Measurements from ENCODE around the gene CARD16.
A peak's percentile ranks its signal among the peaks of the same experiment; 100 is the strongest.
"Not testable (repeated sequence)": the region's sequence is repeated elsewhere in the genome, so short reads cannot be mapped to it uniquely, and the experiment has no call there.

The CARD16 gene

GRCh38 chr11:105044557-105045524, at the start of gene CARD16:
TSS of gene CARD16 (minus strand) at chr11:105045335. CDS start at chr11:105045297, 38 bp downstream.
- peak within 1 kb of the TSS; percentile 48 for H3K4me3 ChIP-seq (ENCODE audit: low read depth, low read length)

DNA sequence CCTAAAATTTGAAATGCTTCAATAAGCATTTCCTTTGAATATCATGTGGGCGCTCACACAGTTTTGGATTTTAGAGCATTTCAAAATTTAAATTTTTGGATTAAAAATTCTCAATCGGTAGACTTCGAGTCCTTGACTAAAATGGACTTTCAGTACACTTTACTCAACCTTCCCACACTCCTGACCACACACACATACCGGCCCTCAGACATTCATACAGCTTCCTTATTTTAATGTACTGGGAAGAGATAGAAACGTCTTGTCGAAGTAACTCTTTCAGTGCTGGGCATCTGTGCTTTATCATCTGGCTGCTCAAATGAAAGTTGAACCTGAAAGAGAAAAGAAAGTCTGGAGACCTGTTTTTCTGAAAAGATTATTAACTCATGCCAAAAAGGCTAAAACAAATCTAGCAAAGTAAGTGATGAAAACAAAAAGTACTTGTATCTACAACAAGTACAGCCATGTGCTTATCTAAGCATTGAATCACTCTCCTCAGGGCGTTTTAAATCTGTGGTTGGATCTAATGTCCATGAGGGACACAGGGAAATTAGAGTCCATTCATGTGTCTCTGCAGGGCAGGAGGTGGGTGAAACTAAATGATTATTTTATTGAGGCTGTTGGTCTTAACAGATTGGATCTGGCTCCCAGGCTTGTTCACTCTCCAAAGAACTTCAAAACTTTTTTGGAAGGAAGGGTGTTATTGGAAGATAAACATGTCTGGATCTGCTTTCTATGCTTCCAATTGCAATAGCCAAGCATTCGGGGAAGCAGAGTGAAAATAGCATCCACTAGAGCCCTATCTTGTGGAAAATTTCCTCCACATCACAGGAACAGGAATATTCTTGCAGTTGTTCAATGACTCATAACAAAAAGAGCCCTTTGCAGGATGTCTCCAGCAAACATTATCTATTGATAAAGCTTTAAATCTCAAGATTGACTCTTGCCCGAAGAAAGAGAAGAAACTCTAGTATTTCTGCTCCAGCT, 47.4 kb upstream of the CARD16 start:
- TF ChIP-seq, protein P1, sequence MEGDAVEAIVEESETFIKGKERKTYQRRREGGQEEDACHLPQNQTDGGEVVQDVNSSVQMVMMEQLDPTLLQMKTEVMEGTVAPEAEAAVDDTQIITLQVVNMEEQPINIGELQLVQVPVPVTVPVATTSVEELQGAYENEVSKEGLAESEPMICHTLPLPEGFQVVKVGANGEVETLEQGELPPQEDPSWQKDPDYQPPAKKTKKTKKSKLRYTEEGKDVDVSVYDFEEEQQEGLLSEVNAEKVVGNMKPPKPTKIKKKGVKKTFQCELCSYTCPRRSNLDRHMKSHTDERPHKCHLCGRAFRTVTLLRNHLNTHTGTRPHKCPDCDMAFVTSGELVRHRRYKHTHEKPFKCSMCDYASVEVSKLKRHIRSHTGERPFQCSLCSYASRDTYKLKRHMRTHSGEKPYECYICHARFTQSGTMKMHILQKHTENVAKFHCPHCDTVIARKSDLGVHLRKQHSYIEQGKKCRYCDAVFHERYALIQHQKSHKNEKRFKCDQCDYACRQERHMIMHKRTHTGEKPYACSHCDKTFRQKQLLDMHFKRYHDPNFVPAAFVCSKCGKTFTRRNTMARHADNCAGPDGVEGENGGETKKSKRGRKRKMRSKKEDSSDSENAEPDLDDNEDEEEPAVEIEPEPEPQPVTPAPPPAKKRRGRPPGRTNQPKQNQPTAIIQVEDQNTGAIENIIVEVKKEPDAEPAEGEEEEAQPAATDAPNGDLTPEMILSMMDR (IDR thresholded peaks at IDR 0.05; ENCODE audit: borderline replicate concordance, insufficient read depth, low read depth, low read length): no peak
- no peak overlapping the region for H3K4me3 ChIP-seq (ENCODE audit: low read depth, low read length)

DNA sequence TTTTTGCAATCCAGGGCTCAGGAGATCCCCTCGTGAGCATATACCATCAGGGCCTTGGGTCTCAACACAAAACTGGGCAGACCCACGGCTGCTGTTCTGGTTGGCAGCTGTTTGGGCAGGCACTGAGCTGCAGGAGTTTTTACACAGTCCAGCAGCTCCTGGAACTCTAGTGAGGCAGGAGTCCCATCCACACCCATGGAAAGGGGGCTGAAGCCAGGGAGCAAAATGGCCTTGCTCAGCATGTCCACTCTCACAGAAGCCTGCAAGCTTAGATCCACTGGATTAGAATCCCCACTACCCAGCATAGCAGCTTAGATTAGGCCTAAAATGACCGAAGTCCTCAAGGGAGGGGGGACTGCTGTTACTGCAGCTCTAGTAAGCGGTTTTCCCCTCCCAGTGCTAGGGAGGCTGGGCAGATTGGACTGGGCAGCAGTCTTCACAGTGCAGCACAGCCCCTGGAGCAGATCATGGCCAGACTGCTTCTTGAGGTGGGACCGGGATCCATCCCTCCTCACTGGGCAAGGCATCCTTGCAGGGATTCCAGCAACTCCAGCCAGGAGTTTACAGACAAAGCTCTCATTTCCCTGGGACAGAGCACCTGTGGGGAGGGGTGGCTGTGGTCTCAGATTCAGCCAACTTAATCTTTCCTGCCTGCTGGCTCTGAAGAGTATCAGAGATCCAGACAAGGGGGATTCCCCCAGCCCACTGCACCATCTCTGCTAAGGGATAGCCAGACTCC, 36.4 kb upstream of the CARD16 start:
- TF ChIP-seq, protein P1 (IDR thresholded peaks at IDR 0.05; ENCODE audit: borderline replicate concordance, insufficient read depth, low read depth, low read length): no peak
- no peak overlapping the region for H3K4me3 ChIP-seq (ENCODE audit: low read depth, low read length)

DNA sequence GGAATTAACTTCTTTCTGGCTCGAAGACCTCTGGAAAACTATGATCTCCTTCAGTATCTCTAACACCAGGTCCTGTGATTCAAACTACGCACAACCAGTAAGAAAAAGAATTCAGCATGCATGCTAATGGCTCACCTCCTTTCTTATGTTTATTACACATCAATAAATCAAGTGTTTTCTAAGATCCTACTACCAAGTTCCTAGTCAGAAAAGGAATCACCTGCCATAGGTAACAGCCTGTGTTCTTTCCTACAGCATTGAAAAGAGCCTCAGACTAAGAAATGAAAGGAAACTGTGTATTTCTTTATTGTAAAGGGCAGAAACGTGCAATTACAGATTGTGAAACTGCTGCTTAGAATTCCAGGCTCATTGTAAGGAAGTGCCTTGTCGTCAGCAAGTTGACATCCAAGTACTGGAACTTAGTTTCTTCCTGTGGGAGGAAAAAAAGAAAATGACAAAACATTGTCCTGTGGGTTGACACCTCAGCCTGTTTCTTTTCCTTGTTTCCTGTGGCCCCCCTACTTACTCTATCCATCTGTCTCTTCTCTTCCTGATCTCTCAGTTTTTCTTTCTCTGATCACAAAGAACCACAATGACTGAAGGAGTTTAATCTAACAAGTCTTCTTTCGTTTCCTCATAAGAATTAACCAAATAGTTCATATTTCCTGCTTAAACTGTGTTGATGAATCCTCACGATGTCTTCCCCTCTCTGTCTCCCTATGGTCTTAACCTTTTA, 35.2 kb upstream of the CARD16 start:
- not testable (repeated sequence) for H3K4me3 ChIP-seq (ENCODE audit: low read depth, low read length)

- no peak overlapping the region for H3K4me3 ChIP-seq (ENCODE audit: low read depth, low read length)
- TF ChIP-seq, protein P1 (IDR thresholded peaks at IDR 0.05; ENCODE audit: borderline replicate concordance, insufficient read depth, low read depth, low read length): no peak
These were observed 33.1 kb upstream of the CARD16 start for GRCh38 chr11:105078283-105078682.

DNA sequence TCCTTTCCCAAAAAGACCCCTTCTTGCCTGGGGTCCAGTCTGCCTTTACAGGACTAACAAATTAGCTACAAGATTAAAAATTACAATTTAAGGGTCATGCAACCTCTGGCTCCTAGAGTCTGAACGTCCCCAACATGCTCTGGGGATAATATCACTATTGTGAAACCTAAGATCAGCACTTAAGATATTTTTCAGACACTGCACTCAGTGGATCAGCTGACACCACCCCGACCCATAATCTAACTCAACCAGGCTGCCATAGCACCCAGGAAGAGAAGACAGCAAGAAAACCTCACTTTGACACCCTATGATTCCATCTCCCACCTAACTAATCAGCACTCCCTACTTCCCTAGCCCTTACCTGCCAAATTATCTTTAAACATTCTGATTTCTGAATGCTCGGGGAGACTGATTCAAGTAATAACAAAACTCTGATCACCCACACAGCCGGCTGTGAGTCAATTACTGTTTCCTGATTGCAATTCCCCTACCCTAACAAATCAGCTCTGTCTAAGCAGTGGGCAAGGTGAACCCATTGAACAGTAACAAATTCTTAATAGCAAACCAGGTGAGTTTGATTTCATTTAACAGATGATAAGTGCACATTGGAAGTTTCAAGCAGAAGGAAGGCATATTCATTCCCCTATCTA, 32.1 kb upstream of the CARD16 start:
- not testable (repeated sequence) for H3K4me3 ChIP-seq (ENCODE audit: low read depth, low read length)

DNA sequence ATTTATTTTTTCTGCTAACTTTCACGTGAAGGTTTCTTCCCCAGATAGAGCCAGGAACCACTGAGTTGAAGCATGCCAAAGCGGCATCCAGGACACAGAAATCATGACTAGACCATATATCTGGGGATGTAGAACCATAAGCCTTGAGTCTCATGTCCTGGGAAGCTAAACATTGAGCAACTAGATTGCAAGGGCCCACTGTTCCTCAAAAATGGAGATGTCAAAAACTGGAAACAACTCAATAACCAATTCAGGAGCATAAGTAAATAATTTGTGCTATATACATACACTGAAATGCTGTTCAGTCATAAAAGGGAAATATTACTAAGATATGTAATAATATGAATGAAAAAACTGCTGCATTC, 29.0 kb upstream of the CARD16 start:
- TF ChIP-seq, protein P1 (IDR thresholded peaks at IDR 0.05; ENCODE audit: borderline replicate concordance, insufficient read depth, low read depth, low read length): no peak
- H3K4me3 ChIP-seq (ENCODE audit: low read depth, low read length): no peak overlapping the region
